ENCODE data around the gene BPIFB2.

GRCh38 chr20:32959351-32960221 is 47.9 kb upstream of the BPIFB2 start:
- no peak for TF ChIP-seq CTCF (IDR thresholded peaks at IDR 0.05; ENCODE audit: insufficient read depth, low read depth, low read length)
- no peak for TF ChIP-seq EZH2 (IDR thresholded peaks at IDR 0.05; ENCODE audit: insufficient read depth, low read length)

Data from astrocyte (in vitro differentiated cells and primary cell).